OCI-M2 (cell line): ENCODE results near the gene TRAF1.

Source experiments
- DNase-seq: peaks from one replicate; lab custom pipeline; 2025; ENCODE audit not compliant: unreplicated experiment; lab: John Stamatoyannopoulos, UW

TRAF1 gene

DNA sequence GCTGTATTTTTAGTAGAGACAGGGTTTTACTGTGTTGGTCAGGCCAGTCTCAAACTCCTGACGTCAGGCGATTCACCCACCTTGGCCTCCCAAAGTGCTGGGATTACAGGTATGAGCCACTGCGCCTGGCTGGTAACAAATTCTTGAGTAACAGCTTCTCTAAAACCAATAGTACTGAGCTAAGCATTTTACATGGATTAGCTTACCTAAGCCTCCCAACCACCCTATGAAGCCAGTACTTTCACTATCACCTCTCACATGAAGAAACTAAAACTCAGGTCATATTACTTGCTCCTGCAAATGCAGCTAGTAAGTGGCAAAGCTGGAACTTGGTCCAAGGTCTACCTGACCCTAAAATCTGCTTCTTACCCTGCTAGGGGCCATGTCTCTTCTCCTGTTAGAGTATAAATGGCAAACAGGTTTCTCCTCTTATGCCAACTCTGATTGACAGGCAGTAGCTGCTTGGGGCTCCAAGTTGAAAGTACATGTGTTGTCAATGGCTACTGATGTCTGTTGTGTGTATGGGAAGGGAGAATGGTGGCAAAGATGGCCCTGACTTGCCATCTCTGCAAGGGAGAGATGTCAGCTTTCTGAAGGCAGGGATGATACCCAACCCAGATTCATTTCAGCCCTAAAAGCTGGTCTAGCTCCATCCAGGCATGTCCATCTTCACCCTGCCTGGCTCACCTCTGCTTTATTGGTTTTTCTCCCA, 53.6 kb downstream of the TRAF1 start:
- no peak for DNase-seq

GRCh38 chr9:120870206-120870605, 56.4 kb downstream of the TRAF1 start:
- no peak for DNase-seq

- DNase-seq: no peak
Measured at GRCh38 chr9:120869726-120870125, 56.9 kb downstream of the TRAF1 start.

GRCh38 chr9:120869360-120869687, 57.3 kb downstream of the TRAF1 start:
- no peak for DNase-seq

DNA sequence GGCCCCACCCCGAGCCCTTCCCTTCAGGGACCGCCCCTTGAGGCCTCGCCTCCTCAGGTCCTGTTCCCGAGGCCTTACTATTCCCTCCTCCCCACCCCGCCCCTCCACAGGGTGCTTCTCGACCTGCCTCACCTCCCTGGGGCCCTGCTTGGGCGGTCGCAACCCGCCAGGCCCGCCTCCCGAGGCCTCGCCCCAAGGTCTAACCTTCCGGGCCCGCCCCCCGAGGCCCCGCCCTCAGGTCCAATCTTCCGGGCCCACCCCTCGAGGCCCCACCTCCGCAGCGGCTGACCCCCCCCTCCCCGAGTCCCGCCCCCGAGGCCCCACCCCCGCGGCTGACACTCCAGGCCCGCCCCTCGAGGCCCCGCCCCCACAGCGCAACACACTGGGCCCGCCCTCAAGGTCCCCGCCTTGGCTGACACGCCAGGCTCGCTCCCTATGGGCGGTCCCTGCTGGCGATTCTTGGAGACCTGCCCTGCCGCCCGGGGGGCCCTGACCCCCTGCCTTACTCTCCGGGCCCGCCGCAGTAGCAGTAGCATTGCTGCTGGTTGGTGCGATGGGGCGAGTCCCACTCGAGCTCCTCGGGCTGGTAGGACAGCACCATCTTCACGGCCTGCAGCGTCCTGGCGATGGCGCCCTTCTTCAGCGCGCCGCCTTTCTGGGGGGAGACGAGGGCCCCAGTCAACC, 57.8 kb downstream of the TRAF1 start:
- peak; percentile 74 for DNase-seq

DNA sequence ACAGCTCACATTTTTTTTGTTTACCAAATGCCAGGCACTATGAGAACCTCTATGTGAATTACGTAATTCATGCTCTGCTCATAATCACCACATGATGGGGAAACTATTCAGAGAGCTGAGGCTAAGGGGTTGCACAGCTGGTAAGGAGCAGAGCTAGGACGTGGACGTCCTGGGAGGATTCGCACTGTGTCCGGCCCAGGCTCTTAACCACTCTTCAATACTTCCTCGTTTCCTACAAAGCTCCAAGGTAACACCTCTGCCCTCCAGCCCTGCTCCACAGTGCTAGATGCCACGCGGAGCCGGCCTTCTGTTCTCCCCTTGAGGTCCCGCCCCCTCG, 58.3 kb downstream of the TRAF1 start:
- no peak for DNase-seq

DNA sequence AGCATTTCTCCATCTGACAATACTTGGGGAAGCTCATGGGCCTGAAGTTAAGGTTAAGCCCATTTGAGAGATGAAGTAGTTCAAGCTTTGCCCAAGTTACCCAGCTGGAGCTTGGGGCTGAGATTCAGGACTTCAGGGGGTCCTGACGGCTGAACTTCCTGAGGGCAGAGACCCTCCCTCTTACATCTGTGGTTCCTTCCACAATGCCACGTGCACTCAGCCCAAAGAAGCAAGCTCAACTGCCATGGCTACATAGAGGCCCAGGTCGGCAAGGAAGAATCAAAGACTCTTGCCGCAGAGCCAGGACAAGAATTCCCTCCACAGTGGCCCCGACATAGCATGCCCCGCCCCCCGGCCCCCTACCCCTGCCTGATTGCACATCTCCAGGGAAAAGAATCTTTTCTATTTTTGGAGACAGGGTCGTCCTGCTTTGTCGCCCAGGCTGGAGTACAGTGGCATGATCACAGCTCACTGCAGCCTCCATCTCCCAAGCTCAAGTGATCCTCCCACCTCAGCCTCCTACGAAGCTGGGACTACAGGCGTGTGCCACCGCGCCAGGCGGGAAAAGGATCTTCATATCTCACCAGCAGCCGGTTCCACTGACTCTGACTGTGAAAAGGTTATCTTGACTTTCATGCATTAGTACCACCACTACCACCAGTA, 58.8 kb downstream of the TRAF1 start:
- DNase-seq: no peak

GRCh38 chr9:120866651-120867050, 59.9 kb downstream of the TRAF1 start:
- DNase-seq: no peak

DNA sequence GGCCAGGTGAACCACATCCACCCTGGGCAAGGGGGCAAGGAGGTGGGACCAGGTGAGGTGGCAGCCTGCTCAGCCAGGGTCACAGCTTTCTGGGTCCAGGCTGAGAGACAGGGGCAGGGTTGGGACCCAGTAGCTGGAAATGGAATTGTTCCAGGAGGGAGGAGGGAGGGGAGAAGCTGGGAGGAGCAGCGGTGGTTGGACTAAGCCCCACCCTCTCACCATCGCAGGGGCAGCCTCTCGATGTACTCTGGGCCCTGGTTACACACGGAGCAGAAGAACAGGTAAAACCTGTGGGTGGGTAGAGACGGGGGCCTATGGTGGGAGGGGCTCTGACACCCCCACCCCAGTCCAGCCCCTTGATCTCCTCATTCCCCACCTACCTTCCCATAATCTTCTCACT, 60.8 kb downstream of the TRAF1 start:
- DNase-seq: no peak

DNA sequence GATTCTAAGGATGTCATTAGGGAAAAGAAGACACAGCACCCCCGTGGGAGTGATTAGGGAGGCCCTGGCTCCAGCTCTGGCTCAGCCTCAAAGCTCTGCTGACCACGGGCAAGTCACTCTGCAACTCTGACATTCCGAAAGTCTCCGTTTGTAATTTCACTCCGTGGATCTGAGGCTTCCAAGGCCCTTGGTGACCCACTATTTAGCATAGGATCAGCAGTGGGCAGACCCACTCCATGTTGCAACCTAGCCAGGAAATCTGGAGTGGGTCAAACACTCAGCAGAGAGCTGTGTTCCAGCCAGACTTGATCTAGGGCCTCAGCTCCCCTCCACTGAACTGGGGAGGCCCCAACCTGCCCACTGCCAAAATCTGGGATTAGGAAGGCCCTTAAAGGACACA, 61.4 kb downstream of the TRAF1 start:
- no peak for DNase-seq

DNA sequence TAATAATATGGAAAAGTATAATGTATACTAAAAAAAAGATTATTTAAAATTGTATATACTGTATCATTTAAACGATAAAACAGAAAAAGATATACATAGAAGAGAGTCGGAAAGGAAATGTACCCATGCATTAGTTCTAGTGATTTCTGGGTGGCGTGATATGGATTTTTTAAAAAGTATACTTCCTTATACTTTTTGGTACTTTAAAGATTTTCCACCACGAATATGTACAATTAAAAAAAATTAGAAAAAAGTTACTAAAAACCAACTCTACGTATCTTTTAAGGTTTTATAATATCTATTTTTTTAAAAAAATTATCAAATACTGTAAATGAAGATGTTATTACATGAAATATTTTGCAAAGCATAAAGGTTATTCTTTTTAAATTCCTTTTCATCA, 61.9 kb downstream of the TRAF1 start:
- no peak for DNase-seq

GRCh38 chr9:120863833-120864232, 62.8 kb downstream of the TRAF1 start:
- DNase-seq: no peak

- no peak for DNase-seq
Measured at GRCh38 chr9:120862452-120862851, 64.1 kb downstream of the TRAF1 start.

DNA sequence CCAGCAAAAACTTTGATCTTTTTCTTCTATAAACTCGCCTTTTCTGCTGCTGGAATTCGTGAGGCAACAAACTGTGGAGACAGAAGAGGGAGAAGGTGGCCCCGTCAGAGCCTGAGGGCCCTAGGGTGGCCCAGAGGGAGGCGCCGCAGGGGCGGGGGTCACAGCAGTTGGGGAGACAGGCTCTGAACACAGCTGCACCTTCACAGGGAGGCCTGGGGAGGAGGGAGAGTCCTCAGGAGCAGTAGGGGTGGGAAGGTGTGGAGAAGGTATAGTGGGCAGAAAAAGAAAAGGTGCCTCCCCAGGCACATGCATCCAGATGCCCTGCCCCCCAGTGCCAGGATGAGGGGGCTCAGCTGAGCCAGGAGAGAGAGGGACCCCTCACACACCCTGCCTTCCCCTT, 64.7 kb downstream of the TRAF1 start:
- DNase-seq: no peak

DNA sequence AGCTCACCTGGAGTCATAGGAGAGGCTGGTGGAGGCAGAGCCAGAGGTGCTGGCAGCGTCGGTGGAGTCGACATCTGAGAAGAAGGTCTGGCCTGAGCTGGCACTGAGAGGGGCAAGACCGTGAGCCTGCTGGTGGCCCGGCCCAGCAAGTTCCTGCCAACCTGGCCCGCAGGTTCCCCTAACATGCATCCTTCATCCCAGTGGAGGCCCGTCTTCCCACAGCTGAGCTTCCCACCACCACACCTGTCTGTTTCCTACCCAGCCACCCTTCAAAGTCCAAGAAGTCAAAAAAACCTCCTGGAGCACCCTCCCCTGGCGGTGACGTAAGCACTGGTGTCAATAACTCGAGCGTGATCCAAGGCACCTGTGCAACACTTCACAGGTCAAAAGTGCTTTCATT, 66.5 kb downstream of the TRAF1 start:
- DNase-seq: no peak

- DNase-seq: no peak
Measured at GRCh38 chr9:120859361-120859760, 67.2 kb downstream of the TRAF1 start.

- DNase-seq: no peak
Measured at GRCh38 chr9:120857902-120858301, 68.7 kb downstream of the TRAF1 start.

GRCh38 chr9:120857481-120857880, 69.1 kb downstream of the TRAF1 start:
- no peak for DNase-seq

GRCh38 chr9:120856700-120857099, 69.9 kb downstream of the TRAF1 start:
- DNase-seq: no peak

DNA sequence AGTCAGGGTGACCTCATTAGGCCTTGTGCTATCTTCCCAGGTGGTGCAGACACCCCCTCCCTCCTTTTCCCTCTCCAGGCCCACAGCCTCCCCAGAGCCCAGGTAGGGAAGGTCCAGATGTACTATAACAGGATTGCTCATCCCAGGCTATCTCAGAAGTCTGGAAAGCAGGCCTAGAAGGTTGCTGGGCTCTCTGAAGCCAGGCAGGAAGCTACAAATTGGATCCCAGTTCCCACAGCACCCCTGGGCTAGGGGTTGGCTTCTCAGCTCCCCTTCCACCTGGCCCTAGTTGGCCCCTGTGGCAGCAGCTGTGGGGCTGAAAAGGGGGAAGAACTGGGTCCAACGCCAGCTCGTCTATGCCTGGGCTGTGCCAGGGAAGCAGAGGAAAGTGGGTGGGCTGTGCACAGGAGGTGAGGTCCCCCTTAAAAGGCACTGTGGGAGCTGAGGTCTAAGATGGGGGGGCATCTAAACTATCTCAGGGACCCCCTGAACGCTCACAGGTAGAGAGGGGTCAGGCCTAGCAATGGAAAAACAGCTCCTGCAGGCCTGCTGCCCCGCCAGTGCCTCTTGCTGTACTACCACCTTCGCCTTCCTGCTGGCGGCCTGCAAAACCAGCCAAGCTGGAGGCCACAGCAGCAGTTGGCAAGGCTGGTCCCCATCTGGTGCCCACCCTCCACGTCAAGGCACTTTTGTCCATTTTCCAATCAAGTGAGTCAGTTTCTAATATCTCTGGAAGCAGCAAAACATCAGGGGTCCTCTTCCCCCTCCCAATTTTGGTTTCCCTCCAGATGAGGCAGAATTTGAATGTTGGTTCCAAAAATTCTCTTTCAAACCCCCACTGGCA, 70.5 kb downstream of the TRAF1 start:
- no peak for DNase-seq

DNA sequence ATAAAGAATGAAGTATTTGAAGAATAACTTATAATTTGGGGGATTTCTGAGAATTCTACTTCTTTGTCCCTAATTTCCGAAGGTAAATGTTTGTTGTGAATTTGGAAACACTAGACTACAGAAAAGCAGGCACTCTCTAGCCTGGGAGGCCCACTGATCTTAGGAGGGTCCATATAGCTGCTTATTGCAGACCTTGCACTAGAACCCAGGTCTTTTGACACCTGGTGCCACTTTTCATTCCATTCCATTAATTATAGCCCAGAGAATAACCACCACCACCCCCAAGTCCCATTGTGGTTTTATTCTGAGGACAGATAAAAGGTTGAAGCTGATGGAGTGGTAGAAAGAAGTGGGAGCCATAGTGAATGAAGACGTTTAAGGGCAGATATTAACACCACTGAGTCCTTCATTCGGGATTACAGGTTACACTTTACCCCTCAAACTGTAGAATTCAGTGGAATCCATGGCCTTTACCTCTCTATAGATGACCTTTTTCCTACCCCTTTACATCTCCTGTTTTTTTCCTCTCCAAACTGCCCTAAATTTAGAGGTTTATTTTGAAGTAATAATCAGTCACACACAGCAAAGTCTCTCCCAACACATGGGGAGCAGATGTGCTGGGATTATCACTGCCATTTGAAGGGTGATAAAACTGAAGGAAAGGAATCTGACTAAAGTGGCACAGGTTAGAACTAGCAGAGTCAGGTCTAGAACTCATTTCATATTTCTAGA, 71.8 kb downstream of the TRAF1 start:
- DNase-seq: no peak
